MM.1S (cell line): Measurements from ENCODE around the gene DIP2C.

Source experiments
- DNase-seq: peaks from one replicate; pipeline ENCODE4 v3.0.0-alpha.2; 2015
- H2AFZ ChIP-seq: fragments of 300-600 bp; sonication (generic); 2 replicates; pipeline ENCODE4 v1.6.0; 2016; ENCODE audit warnings: antibody characterized with exemption, low read length
- H3F3A ChIP-seq: fragments of 300-600 bp; sonication (generic); 2 replicates; pipeline ENCODE4 v1.6.1; 2016; ENCODE audit warnings: mild to moderate bottlenecking, antibody characterized with exemption, low read length, moderate library complexity, mixed read lengths; ENCODE audit not compliant: insufficient read depth
- H3K27ac ChIP-seq: fragments of 300-600 bp; sonication (generic); 2 replicates; pipeline ENCODE4 v1.5.1; 2016; ENCODE audit warnings: mild to moderate bottlenecking, low read length
- H3K27me3 ChIP-seq: fragments of 300-600 bp; sonication (generic); replicated peaks from 2 replicates; pipeline ENCODE4 v1.6.0; 2016; ENCODE audit warnings: low read length; ENCODE audit not compliant: insufficient read depth
- H3K36me3 ChIP-seq: fragments of 300-600 bp; sonication (generic); replicated peaks from 2 replicates; pipeline ENCODE4 v1.6.1; 2016; ENCODE audit warnings: mild to moderate bottlenecking, low read length, mixed read lengths; ENCODE audit not compliant: insufficient read depth
- H3K4me1 ChIP-seq: fragments of 300-600 bp; sonication (generic); 2 replicates; pipeline ENCODE4 v1.6.1; 2016; ENCODE audit warnings: low read length, mixed read lengths
- H3K4me2 ChIP-seq: fragments of 300-600 bp; sonication (generic); 2 replicates; pipeline ENCODE4 v1.6.0; 2016; ENCODE audit warnings: low read depth, low read length
- H3K4me3 ChIP-seq: fragments of 300-600 bp; sonication (generic); 2 replicates; pipeline ENCODE4 v1.5.1; 2016; ENCODE audit warnings: low read length, mixed read lengths
- H3K79me2 ChIP-seq: fragments of 300-600 bp; sonication (generic); 2 replicates; pipeline ENCODE4 v1.6.1; 2016; ENCODE audit warnings: mixed run types, low read length, mixed read lengths
- H3K9ac ChIP-seq: fragments of 300-600 bp; sonication (generic); 2 replicates; pipeline ENCODE4 v1.6.1; 2016; ENCODE audit warnings: low read length, mixed read lengths
- H3K9me2 ChIP-seq: fragments of 300-600 bp; sonication (generic); replicated peaks from 2 replicates; pipeline ENCODE4 v1.6.1; 2016; ENCODE audit warnings: mild to moderate bottlenecking, low read length, mixed read lengths; ENCODE audit not compliant: insufficient read depth
- H3K9me3 ChIP-seq: fragments of 300-600 bp; sonication (generic); replicated peaks from 2 replicates; pipeline ENCODE4 v1.6.1; 2016; ENCODE audit warnings: mild to moderate bottlenecking, low read length, mixed read lengths; ENCODE audit not compliant: insufficient read depth
- H4K20me1 ChIP-seq: fragments of 300-600 bp; sonication (generic); 2 replicates; pipeline ENCODE4 v1.6.1; 2016; ENCODE audit warnings: mild to moderate bottlenecking, low read length, moderate library complexity, mixed read lengths; ENCODE audit not compliant: insufficient read depth
- EZH2 ChIP-seq: fragments of 300-600 bp; sonication (generic); optimal IDR thresholded peaks from 2 replicates; pipeline ENCODE3; 2017; ENCODE audit warnings: low read depth, mild to moderate bottlenecking, antibody characterized with exemption, low read length, mixed read lengths
- EZH2phosphoT487 ChIP-seq: fragments of 300-600 bp; sonication (generic); IDR thresholded peaks from 2 replicates; pipeline ENCODE4 v1.6.1; 2018; ENCODE audit warnings: antibody characterized with exemption, low read length
- TF ChIP-seq, protein P1 (sequence below): fragments of 300-600 bp; sonication (generic); IDR thresholded peaks from 2 replicates; pipeline ENCODE4 v1.5.1; 2016; ENCODE audit warnings: antibody characterized with exemption, low read length, mixed read lengths

DIP2C gene

DNA sequence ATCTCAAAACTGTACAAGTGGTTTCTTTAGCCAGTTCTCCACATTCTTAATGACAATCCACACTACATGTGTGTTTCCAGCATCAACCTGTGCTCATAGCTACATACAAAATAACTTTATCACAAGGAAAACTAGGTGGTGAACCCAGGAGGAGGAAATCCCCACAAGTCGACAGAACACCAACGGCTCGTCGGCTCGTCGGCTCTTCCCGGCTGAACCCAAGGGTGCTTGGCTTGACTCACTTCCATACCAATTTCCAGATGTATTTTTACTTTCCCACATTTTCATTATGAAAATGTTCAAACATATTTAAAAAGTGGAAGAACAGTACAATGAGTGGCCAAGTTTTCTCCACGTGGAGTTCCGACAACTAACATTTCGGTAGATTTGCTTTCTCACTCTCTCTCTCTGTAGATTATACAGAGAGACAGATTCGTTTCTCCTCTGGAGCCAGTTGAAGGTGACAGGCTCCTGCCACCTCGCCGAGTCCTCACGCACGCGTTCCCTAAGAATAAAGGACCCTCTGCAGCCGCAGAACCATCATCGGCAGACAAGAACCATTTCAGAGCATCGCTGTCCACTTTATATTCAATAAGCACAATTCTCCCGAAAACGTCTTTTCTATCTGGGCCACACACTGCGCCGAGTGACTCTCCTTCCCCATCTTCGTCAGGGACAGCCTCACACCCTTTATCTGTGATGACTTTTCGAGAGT lies 53.3 kb downstream of the DIP2C start:
- Histone ChIP-seq H3K27ac (no peak overlapping the region), H3K9ac (no peak overlapping the region), H3K9me3 (no peaks in the 10 kb centered on the region), H3K36me3 (no peaks in the 10 kb centered on the region), H3F3A (no peaks in the 10 kb centered on the region), H3K27me3 (no peaks in the 10 kb centered on the region), H3K4me3 (no peak overlapping the region), H3K4me2 (no peak overlapping the region), H4K20me1 (no peaks in the 10 kb centered on the region), H3K79me2 (no peaks in the 10 kb centered on the region), H2AFZ (no peak overlapping the region), H3K4me1 (no peaks in the 10 kb centered on the region), H3K9me2 (no peaks in the 10 kb centered on the region)
- DNase-seq, result no peak
- TF ChIP-seq EZH2phosphoT487 (no peak), EZH2 (no peak)
- TF ChIP-seq, protein P1, sequence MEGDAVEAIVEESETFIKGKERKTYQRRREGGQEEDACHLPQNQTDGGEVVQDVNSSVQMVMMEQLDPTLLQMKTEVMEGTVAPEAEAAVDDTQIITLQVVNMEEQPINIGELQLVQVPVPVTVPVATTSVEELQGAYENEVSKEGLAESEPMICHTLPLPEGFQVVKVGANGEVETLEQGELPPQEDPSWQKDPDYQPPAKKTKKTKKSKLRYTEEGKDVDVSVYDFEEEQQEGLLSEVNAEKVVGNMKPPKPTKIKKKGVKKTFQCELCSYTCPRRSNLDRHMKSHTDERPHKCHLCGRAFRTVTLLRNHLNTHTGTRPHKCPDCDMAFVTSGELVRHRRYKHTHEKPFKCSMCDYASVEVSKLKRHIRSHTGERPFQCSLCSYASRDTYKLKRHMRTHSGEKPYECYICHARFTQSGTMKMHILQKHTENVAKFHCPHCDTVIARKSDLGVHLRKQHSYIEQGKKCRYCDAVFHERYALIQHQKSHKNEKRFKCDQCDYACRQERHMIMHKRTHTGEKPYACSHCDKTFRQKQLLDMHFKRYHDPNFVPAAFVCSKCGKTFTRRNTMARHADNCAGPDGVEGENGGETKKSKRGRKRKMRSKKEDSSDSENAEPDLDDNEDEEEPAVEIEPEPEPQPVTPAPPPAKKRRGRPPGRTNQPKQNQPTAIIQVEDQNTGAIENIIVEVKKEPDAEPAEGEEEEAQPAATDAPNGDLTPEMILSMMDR, result no peak

DNA sequence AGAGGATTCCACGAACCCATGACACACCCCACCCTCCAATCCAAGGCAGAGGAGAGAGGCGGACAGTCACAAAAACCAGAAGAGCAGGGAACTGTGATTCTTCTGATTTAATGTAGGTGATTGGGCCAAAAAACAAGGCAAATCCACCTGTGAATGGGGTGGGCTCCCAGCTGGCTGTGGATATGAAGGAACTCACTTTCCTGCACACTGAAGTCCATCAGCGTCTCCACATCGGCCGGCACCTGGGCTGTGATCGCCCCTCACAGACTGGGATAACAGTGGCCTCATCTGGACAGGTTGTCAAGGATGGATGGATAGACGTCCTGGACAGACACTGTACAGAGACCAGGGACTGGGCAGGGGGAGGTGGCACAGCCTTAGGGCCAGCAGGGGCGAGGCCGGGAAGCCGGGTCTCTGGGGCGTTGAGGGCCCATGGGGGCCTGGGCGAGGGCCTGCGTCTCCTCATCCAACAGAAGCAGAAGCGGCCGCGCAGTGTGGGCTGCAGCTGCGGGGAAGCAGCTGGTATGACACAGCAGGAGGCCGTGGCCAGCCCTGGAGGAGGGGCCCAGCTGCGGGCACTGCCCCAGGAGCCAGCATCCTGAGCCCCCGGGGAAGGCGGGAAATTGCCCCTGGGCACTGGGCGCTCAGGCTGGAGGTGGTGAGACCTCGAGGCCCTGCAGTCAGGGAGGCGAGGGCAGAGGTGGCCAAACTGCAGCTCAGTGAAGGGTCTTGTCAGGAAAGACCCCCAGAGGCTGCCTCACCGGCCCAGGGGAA lies 54.2 kb downstream of the DIP2C start:
- no peaks in the 10 kb centered on the region for H4K20me1 ChIP-seq
- no peak overlapping the region for H3K9ac ChIP-seq
- no peaks in the 10 kb centered on the region for H3K9me3 ChIP-seq
- DNase-seq, result no peak
- no peak overlapping the region for H3K27ac ChIP-seq
- no peaks in the 10 kb centered on the region for H3K36me3 ChIP-seq
- no peaks in the 10 kb centered on the region for H3K79me2 ChIP-seq
- H3K27me3 ChIP-seq, result no peaks in the 10 kb centered on the region
- no peak overlapping the region for H2AFZ ChIP-seq
- H3K4me3 ChIP-seq, result no peak overlapping the region
- H3K9me2 ChIP-seq, result no peaks in the 10 kb centered on the region
- no peak overlapping the region for H3K4me2 ChIP-seq
- H3F3A ChIP-seq, result no peaks in the 10 kb centered on the region
- no peaks in the 10 kb centered on the region for H3K4me1 ChIP-seq
- TF ChIP-seq EZH2 (no peak), EZH2phosphoT487 (no peak)
- TF ChIP-seq, protein P1, result no peak

DNA sequence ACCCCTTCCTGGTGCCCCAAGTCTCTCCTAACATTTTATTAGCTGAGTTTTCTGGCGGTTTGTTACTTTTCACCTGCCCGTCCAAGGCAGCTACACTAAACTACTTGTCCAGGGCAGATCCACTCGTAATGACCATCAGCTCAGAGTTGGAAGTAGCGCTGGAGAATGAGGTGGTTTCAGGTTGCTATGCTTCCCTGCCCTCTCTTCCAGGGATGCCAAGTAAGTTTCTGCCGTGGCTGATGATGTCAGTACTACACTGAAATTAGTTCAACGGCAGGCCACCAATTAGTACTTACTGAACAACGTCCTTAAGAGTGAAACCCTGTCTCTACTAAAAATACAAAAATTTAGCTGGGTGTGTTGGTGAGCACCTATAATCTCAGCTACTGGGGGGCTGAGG lies 55.2 kb downstream of the DIP2C start:
- no peak overlapping the region for H3K27ac ChIP-seq
- no peaks in the 10 kb centered on the region for H4K20me1 ChIP-seq
- no peak overlapping the region for H2AFZ ChIP-seq
- H3K9me3 ChIP-seq, result no peaks in the 10 kb centered on the region
- H3K4me2 ChIP-seq, result no peak overlapping the region
- H3K9ac ChIP-seq, result no peak overlapping the region
- no peak overlapping the region for H3K4me3 ChIP-seq
- DNase-seq, result no peak
- no peaks in the 10 kb centered on the region for H3K36me3 ChIP-seq
- no peaks in the 10 kb centered on the region for H3K4me1 ChIP-seq
- no peaks in the 10 kb centered on the region for H3K79me2 ChIP-seq
- no peak for TF ChIP-seq EZH2phosphoT487
- TF ChIP-seq, protein P1, result no peak
- no peak for TF ChIP-seq EZH2
- no peaks in the 10 kb centered on the region for H3K9me2 ChIP-seq
- no peaks in the 10 kb centered on the region for H3K27me3 ChIP-seq
- H3F3A ChIP-seq, result no peaks in the 10 kb centered on the region
